HFF-Myc (cell line): ENCODE results near the gene ITPRIPL2.

Source experiments
- DNase-seq: peaks from one replicate; pipeline ENCODE4 v3.0.0-alpha.2; 2011; ENCODE audit warnings: low read depth; ENCODE audit errors: extremely low read depth
- H3K4me3 ChIP-seq: replicated peaks from 2 replicates; pipeline ENCODE4 v1.5.1; 2011; ENCODE audit warnings: low read depth, mild to moderate bottlenecking, control low read depth, low read length
- TF ChIP-seq, protein P1 (sequence below): IDR thresholded peaks from 2 replicates; pipeline ENCODE4 v1.5.1; 2012; ENCODE audit warnings: mild to moderate bottlenecking, low read depth, low read length, control low read depth; ENCODE audit errors: missing control alignments

ITPRIPL2 gene

GRCh38 chr16:19073863-19074262 lies 39.9 kb upstream of the ITPRIPL2 start:
- TF ChIP-seq, protein P1, sequence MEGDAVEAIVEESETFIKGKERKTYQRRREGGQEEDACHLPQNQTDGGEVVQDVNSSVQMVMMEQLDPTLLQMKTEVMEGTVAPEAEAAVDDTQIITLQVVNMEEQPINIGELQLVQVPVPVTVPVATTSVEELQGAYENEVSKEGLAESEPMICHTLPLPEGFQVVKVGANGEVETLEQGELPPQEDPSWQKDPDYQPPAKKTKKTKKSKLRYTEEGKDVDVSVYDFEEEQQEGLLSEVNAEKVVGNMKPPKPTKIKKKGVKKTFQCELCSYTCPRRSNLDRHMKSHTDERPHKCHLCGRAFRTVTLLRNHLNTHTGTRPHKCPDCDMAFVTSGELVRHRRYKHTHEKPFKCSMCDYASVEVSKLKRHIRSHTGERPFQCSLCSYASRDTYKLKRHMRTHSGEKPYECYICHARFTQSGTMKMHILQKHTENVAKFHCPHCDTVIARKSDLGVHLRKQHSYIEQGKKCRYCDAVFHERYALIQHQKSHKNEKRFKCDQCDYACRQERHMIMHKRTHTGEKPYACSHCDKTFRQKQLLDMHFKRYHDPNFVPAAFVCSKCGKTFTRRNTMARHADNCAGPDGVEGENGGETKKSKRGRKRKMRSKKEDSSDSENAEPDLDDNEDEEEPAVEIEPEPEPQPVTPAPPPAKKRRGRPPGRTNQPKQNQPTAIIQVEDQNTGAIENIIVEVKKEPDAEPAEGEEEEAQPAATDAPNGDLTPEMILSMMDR: no peak
- no peak overlapping the region for H3K4me3 ChIP-seq
- no peak for DNase-seq

GRCh38 chr16:19075511-19075910 lies 38.3 kb upstream of the ITPRIPL2 start:
- no peak overlapping the region for H3K4me3 ChIP-seq
- TF ChIP-seq, protein P1: no peak
- DNase-seq: no peak

- TF ChIP-seq, protein P1: no peak
- no peak overlapping the region for H3K4me3 ChIP-seq
- no peak for DNase-seq
These were observed 35.9 kb upstream of the ITPRIPL2 start for GRCh38 chr16:19077879-19078278.

DNA sequence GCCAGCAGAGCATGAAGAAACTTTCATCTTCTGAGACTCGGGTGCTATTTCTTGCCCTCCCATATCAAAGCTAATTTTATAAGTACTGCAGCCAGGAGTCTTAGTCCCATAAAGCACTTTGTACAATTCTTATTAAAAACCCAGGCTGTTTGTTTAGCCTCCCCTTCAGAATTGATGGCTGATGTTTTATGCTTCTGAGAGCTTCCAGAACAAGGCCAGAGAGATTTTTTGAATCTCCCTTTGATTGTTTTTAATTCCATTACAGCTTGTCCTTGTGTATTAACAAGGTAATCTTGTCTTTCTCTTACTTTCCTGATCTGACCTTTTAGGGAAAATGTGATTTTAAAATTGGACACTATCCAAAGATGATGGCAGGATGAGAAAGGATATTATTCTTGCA lies 30.1 kb upstream of the ITPRIPL2 start:
- DNase-seq: no peak
- TF ChIP-seq, protein P1: no peak
- H3K4me3 ChIP-seq: no peak overlapping the region

DNA sequence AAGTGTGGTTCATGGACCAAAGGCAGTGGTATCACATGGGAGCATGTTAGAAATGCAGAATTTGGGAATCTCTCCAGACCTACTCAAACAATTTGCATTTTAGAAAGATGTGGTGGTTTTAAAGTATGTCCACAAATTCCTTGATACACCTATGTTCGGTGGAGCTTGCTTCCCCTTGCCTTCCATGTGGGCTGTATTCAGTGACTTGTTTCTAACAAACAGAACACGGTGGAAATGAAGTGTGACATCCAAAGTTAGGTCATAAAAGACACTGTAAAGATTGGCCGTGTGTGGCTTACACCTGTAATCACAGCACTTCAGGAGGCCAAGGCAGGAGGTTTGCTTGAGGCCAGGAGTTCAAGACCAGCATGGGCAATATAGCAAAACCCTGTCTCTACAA lies 29.6 kb upstream of the ITPRIPL2 start:
- DNase-seq: no peak
- H3K4me3 ChIP-seq: no peak overlapping the region
- TF ChIP-seq, protein P1: no peak

DNA sequence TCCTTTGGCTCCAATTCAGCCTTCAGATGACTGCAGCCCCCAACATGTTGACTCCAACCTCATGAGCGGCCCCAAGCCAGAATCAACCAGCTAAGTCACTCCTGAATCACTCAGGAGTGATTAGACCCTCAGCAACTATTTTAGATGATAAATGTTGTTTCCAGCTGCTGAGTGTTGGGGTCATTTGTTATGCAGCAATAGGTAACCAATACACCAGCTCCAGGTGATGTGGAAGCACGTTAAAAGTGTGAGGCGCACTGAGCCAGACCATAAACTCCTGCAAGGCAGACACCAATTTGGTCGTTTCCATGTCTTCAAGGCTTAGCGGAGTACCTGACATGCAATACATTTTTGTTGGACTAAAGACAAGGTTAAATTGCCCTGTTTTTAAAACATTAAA lies 28.9 kb upstream of the ITPRIPL2 start:
- no peak overlapping the region for H3K4me3 ChIP-seq
- TF ChIP-seq, protein P1: no peak
- DNase-seq: no peak

- TF ChIP-seq, protein P1: no peak
- DNase-seq: no peak
- H3K4me3 ChIP-seq: peak overlapping the region; percentile 32
These were observed 28.0 kb upstream of the ITPRIPL2 start for GRCh38 chr16:19085679-19086200.
